DND-41 (cell line): Measurements from ENCODE around the gene ASTN1.

Experiments used
- EZH2 ChIP-seq: IDR thresholded peaks from 3 replicates; pipeline ENCODE4 v1.6.1; 2012; ENCODE audit warnings: borderline replicate concordance, low read depth, mild to moderate bottlenecking, moderate library complexity, low read length, inconsistent platforms; ENCODE audit not compliant: severe bottlenecking
- TF ChIP-seq, protein P1 (sequence below): IDR thresholded peaks from 2 replicates; pipeline ENCODE4 v1.5.1; 2012; ENCODE audit warnings: borderline replicate concordance, low read length, moderate library complexity, mild to moderate bottlenecking; ENCODE audit not compliant: poor library complexity, severe bottlenecking; ENCODE audit errors: extremely low read depth

GRCh38 chr1:177210071-177210470 is 45.6 kb upstream of the ASTN1 start:
- TF ChIP-seq, protein P1, sequence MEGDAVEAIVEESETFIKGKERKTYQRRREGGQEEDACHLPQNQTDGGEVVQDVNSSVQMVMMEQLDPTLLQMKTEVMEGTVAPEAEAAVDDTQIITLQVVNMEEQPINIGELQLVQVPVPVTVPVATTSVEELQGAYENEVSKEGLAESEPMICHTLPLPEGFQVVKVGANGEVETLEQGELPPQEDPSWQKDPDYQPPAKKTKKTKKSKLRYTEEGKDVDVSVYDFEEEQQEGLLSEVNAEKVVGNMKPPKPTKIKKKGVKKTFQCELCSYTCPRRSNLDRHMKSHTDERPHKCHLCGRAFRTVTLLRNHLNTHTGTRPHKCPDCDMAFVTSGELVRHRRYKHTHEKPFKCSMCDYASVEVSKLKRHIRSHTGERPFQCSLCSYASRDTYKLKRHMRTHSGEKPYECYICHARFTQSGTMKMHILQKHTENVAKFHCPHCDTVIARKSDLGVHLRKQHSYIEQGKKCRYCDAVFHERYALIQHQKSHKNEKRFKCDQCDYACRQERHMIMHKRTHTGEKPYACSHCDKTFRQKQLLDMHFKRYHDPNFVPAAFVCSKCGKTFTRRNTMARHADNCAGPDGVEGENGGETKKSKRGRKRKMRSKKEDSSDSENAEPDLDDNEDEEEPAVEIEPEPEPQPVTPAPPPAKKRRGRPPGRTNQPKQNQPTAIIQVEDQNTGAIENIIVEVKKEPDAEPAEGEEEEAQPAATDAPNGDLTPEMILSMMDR = no peak
- no peak for TF ChIP-seq EZH2
